A673 (cell line): ENCODE results near the gene LIN54.

Source experiments
- EZH2 ChIP-seq: fragments of 200-600 bp; sonication (generic); IDR thresholded peaks from 2 replicates; pipeline ENCODE4 v1.6.1; 2017; ENCODE audit warnings: borderline replicate concordance, low read depth, mild to moderate bottlenecking, mixed read lengths, antibody characterized with exemption, low read length; ENCODE audit not compliant: poor library complexity, severe bottlenecking
- TF ChIP-seq, protein P1 (sequence below): fragments of 300-800, 200-600 bp; sonication (generic); conservative IDR thresholded peaks from 2 replicates; pipeline ENCODE4 v1.5.1; 2017; ENCODE audit warnings: low read depth, mild to moderate bottlenecking, antibody characterized with exemption, low read length, moderate library complexity, mixed read lengths

DNA sequence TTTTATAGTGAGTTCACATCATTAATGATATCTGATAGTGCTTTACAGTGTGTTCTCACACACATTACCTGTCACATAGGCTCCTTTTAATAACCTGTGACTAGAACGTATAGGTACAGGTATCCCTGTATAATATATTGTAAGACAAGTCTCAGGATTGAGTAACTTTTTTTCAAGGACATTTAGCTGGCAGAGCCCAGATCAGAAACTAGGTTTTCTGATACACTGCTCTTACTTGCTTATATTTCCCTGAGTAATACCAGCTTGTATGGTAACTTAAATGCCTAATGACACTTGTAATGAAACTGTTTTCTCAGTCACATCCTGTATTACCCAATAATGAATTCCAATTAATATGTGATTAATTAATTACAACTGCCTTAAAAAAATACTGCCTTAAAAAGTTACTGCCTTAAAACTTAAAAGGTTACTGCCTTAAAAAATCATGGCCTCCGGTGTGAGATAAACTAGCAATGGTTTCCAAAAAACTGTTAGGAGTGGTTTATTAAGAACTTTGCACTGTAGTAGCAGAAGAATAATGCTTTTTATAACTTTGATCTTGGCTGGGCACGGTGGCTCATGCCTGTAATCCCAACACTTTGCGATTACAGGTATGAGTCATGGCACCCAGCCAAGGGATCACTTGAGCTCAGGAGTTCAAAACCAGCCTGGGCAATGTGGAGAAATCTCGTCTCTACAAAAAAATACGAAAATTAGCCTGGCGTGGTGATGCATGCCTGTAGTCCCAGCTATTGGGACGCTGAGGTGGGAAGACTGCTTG, 36.3 kb upstream of the LIN54 start:
- TF ChIP-seq, protein P1, sequence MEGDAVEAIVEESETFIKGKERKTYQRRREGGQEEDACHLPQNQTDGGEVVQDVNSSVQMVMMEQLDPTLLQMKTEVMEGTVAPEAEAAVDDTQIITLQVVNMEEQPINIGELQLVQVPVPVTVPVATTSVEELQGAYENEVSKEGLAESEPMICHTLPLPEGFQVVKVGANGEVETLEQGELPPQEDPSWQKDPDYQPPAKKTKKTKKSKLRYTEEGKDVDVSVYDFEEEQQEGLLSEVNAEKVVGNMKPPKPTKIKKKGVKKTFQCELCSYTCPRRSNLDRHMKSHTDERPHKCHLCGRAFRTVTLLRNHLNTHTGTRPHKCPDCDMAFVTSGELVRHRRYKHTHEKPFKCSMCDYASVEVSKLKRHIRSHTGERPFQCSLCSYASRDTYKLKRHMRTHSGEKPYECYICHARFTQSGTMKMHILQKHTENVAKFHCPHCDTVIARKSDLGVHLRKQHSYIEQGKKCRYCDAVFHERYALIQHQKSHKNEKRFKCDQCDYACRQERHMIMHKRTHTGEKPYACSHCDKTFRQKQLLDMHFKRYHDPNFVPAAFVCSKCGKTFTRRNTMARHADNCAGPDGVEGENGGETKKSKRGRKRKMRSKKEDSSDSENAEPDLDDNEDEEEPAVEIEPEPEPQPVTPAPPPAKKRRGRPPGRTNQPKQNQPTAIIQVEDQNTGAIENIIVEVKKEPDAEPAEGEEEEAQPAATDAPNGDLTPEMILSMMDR, result no peak
- TF ChIP-seq EZH2, result no peak
